Lower leg skin (tissue), 3 donors: Measurements from ENCODE around the gene GADL1.

ENCODE experiments used
- CTCF ChIP-seq, 3 donors: fragments of 450-650 bp; IDR thresholded peaks; one replicate each; pipeline ENCODE4 v1.5.1; 2016; ENCODE audit warnings: antibody characterized with exemption in 3 of 3, mild to moderate bottlenecking in 3 of 3, moderate library complexity in 2 of 3
- POLR2A ChIP-seq, 2 donors: fragments of 450-650 bp; IDR thresholded peaks; one replicate each; pipeline ENCODE4 v1.6.1; 2016 to 2017; ENCODE audit warnings: antibody characterized with exemption in 2 of 2, mild to moderate bottlenecking in 1 of 2, moderate library complexity in 1 of 2

DNA sequence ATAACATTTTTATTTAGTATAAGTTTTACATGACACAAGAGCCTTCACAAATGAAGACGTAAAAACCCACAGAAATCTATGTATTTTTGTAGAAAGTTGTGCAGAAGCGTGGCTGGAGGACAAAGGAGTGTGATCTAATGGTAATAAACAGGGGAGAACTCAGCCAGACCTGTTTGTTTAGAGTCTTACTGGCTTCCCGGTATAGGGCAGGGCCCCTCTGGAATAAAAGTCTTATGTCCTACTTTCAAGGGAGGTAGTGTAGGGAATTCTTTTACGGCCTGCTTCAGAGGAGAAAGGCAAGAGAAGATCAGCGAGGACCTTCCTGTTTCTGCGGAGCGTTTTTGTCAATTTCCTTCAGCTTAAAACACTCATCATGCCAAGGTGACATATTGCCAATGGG lies 184.4 kb downstream of the GADL1 start:
- TF ChIP-seq CTCF (IDR thresholded peaks at IDR 0.05) (no peak), POLR2A (IDR thresholded peaks at IDR 0.05) (no peak)
